ENCODE measurements around the gene HEXD.

HEXD gene

DNA sequence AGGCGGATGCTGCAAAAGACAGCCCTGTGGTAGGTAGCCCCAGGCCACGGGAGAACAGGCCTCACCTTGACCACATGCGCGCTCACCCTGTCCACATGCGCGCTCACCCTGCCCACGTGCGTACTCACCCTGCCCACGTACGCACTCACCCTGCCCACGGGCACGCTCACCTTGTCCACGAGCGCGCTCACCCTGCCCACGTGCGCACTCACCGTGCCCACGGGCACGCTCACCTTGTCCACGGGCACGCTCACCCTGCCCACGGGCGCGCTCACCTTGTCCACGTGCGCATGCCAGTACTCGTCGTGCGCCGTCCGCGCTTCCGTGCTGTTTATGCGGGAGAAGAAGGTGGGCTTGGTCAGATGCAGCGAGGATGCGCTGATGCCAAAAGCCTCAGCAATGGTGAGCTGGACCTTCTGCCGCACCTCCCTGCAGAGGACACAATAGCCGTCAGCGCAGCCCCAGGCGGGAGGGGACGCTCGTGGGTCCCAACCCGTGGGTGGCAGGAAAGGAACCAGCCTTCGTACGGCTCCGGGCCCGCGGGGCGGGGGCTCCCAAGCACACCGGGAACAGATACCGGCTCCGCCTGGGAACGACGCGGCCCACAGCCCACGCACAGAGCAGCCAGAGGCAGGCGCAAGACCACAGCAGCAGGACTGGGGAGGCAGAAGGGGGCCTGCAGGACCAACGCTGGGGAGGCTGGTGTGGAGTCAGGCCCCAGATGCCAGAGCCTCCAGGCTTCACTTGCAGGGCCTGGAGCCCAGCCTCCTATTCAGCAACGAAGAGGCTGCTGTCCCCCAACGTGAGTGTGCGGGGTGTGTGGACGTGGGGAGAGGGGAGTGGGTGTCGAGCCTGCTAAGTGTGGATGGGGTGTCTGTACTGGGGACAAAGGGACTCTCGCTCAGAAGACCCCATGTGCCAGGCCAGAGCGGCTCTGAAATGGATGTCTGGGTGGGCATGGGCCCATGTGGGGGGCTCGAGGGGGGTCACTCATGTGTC lies 14.2 kb upstream of the HEXD start:
- TF ChIP-seq POLR2AphosphoS5 (IDR thresholded peaks at IDR 0.05; ENCODE audit: low read depth, low read length) (no peak), REST (IDR thresholded peaks at IDR 0.05; ENCODE audit: insufficient read depth in 1 of 2, low read depth in 2 of 2, low read length in 2 of 2) (no peak), TAF1 (IDR thresholded peaks at IDR 0.05; ENCODE audit: borderline replicate concordance, insufficient read depth, low read length) (no peak), FOXP2 (optimal IDR thresholded peaks at IDR 0.05; ENCODE audit: borderline replicate concordance, extremely low read depth, extremely low read length, insufficient read depth) (no peak), SIN3A (IDR thresholded peaks at IDR 0.05; ENCODE audit: borderline replicate concordance, insufficient read depth, low read length) (no peak)

DNA sequence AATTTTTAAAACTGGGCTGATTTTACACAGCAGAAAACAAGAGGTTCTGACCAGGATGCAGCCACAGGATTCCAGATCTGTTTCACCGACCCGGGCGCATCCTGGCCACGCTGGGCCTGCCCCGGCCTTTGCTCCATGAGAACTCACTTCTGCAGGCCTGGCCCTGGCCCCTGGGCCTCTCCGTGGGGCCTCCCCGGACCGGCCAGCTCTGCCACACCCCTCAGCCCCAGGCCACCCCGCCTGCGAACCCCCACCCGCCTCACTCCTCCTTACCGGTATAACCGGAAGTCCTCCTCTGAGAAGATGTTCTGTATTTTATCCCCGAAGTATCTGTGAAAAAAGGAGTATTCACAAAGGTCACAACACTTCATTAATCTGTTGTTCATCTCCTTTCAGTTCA lies 13.1 kb upstream of the HEXD start:
- TF ChIP-seq REST (IDR thresholded peaks at IDR 0.05; ENCODE audit: insufficient read depth in 1 of 2, low read depth in 2 of 2, low read length in 2 of 2) (no peak), SIN3A (IDR thresholded peaks at IDR 0.05; ENCODE audit: borderline replicate concordance, insufficient read depth, low read length) (no peak), POLR2AphosphoS5 (IDR thresholded peaks at IDR 0.05; ENCODE audit: low read depth, low read length) (no peak), TAF1 (IDR thresholded peaks at IDR 0.05; ENCODE audit: borderline replicate concordance, insufficient read depth, low read length) (no peak), FOXP2 (optimal IDR thresholded peaks at IDR 0.05; ENCODE audit: borderline replicate concordance, extremely low read depth, extremely low read length, insufficient read depth) (no peak)

DNA sequence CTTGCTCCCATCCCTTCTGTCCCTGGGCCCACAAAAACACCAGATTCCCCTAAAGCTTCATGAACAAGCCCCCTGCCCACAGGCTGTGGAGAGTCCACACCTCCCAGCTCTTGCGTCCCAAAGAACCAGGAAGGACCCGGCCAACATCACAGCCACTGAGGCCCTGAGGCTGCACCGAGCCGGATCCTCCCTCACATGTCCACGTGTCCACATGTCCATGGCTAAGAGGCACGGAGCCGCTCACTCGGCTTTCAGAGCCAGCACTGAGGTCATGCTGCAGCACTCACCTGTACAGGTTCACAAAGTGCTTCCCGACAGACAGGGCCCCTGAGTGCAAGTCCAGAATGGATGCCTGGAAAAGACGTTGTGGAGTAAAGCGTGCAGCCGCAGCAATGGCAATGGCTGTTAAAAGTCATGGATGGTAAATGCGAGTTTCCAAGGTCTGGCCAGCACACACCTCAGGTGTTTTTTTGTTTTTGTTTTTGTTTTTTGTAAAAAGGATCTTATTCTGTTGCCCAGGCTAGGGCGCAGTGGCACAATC lies 11.9 kb upstream of the HEXD start:
- TF ChIP-seq SIN3A (IDR thresholded peaks at IDR 0.05; ENCODE audit: borderline replicate concordance, insufficient read depth, low read length) = no peak

DNA sequence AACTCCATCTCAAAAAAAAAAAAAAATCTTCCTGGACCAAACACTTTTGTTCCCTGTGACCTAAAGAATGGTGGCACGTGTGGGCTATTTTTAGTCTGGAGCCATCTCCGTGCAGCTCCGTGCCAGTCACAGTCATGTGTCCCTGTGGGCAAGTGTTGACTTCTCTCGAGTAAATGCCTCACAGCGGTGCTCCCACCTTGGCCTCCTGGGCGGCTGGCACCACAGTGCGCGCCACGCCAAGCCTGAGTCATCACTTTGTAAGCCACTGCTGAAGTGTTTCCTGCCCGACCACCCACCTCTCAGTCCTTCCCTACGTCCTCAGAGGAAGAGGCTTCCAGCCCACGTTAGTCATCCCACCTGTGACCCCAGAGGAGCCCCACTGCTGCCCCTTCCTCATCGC lies 10.9 kb upstream of the HEXD start:
- no peak for TF ChIP-seq SIN3A (IDR thresholded peaks at IDR 0.05; ENCODE audit: borderline replicate concordance, insufficient read depth, low read length)
- no peak for TF ChIP-seq FOXP2 (optimal IDR thresholded peaks at IDR 0.05; ENCODE audit: borderline replicate concordance, extremely low read depth, extremely low read length, insufficient read depth)
- TF ChIP-seq POLR2AphosphoS5 (IDR thresholded peaks at IDR 0.05; ENCODE audit: low read depth, low read length) = no peak
- no peak for TF ChIP-seq TAF1 (IDR thresholded peaks at IDR 0.05; ENCODE audit: borderline replicate concordance, insufficient read depth, low read length)
- TF ChIP-seq REST (IDR thresholded peaks at IDR 0.05; ENCODE audit: insufficient read depth in 1 of 2, low read depth in 2 of 2, low read length in 2 of 2) = no peak

- TF ChIP-seq SIN3A (IDR thresholded peaks at IDR 0.05; ENCODE audit: borderline replicate concordance, insufficient read depth, low read length) (no peak), TAF1 (IDR thresholded peaks at IDR 0.05; ENCODE audit: borderline replicate concordance, insufficient read depth, low read length) (no peak), POLR2AphosphoS5 (IDR thresholded peaks at IDR 0.05; ENCODE audit: low read depth, low read length) (no peak), REST (IDR thresholded peaks at IDR 0.05; ENCODE audit: insufficient read depth in 1 of 2, low read depth in 2 of 2, low read length in 2 of 2) (no peak), FOXP2 (optimal IDR thresholded peaks at IDR 0.05; ENCODE audit: borderline replicate concordance, extremely low read depth, extremely low read length, insufficient read depth) (no peak)
These were observed 9.7 kb upstream of the HEXD start for GRCh38 chr17:82408288-82408937.
